SJSA1 (cell line): ENCODE results near the gene SPHK1. TPM values are rescaled to one million over a fixed set of nuclear protein-coding genes. Genes with fewer than 3 reads are reported as not detected.

Source experiments
- DNase-seq, 2 experiments: peaks; one replicate each; pipeline ENCODE4 v3.0.0-alpha.2; 2015 to 2020; ENCODE audit warnings: low spot score in 2 of 2, low read depth in 1 of 2
- H3K27ac ChIP-seq: fragments of 250-450 bp; sonication (Bioruptor Pico); 2 replicates; pipeline ENCODE4 v1.5.1; 2020; ENCODE audit warnings: mild to moderate bottlenecking, moderate library complexity
- H3K27me3 ChIP-seq: fragments of 250-450 bp; sonication (Bioruptor Pico); replicated peaks from 2 replicates; pipeline ENCODE4 v1.5.1; 2020; ENCODE audit warnings: mild to moderate bottlenecking, moderate library complexity
- H3K36me3 ChIP-seq: fragments of 250-450 bp; sonication (Bioruptor Pico); 2 replicates; pipeline ENCODE4 v1.5.1; 2020; ENCODE audit warnings: mild to moderate bottlenecking
- H3K4me1 ChIP-seq: fragments of 250-450 bp; sonication (Bioruptor Pico); replicated peaks from 2 replicates; pipeline ENCODE4 v1.6.1; 2021; ENCODE audit warnings: mild to moderate bottlenecking
- H3K4me3 ChIP-seq: fragments of 250-450 bp; sonication (Bioruptor Pico); 2 replicates; pipeline ENCODE4 v1.5.1; 2020; ENCODE audit warnings: mild to moderate bottlenecking
- H3K9me3 ChIP-seq: fragments of 250-450 bp; sonication (Bioruptor Pico); replicated peaks from 2 replicates; pipeline ENCODE4 v1.5.1; 2020; ENCODE audit warnings: mild to moderate bottlenecking
- total RNA-seq: library from RNA; depleted of rRNA; stranded (reverse); fragments of >200 nt; shearing (Covaris generic); gene quantifications from 2 replicates; pipeline ENCODE4 v1.2.3, GENCODE V29; 2014

The SPHK1 gene
- total RNA-seq, 1 experiment from 2014 or later, result 135 TPM

DNA sequence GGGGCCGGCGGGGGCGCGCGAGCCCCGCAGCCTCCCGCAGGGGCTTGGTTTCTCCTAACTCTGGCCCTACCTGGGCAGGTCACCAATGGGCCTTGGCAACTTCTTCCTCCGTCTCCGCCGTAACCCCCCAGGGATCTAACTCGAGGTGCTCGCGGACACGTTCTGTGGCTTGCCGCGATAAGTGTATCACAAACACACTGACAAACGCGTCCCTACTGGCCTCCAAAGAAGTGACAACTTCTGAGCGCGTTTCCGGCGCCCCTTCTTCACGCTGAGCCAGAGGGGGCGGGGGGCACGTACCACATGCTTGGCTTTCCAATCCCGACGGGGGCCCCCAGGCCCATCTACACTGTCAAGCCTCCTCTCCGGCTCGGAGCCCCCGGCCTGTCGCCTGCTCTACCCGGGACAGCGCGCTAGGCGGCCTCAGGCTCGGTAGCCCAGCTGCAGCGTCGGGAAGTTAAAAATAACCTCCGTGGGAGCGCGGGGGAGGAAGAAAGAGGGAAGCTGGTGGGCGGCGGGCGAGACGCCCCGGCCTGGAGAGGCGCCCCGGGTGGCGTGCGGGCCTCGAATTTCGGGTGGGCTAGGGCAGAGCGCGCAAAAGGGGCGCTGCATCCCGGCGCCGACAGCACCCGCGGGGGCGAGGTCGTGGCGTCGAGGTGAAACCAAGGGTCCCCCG, 725 bp upstream of the SPHK1 start:
- H3K27me3 ChIP-seq, result no peaks in the 10 kb centered on the region
- peaks cover 3% of the 10 kb centered on the region; the same call in 1 of the 2 replicates for H3K9me3 ChIP-seq
- H3K4me3 ChIP-seq, result peak overlapping the region; percentile 90
- H3K27ac ChIP-seq, result peak overlapping the region; percentile 93
- peaks cover 55% of the 10 kb centered on the region for H3K36me3 ChIP-seq
- peak; percentile 79 to 86 for DNase-seq
- peaks cover 71% of the 10 kb centered on the region for H3K4me1 ChIP-seq

DNA sequence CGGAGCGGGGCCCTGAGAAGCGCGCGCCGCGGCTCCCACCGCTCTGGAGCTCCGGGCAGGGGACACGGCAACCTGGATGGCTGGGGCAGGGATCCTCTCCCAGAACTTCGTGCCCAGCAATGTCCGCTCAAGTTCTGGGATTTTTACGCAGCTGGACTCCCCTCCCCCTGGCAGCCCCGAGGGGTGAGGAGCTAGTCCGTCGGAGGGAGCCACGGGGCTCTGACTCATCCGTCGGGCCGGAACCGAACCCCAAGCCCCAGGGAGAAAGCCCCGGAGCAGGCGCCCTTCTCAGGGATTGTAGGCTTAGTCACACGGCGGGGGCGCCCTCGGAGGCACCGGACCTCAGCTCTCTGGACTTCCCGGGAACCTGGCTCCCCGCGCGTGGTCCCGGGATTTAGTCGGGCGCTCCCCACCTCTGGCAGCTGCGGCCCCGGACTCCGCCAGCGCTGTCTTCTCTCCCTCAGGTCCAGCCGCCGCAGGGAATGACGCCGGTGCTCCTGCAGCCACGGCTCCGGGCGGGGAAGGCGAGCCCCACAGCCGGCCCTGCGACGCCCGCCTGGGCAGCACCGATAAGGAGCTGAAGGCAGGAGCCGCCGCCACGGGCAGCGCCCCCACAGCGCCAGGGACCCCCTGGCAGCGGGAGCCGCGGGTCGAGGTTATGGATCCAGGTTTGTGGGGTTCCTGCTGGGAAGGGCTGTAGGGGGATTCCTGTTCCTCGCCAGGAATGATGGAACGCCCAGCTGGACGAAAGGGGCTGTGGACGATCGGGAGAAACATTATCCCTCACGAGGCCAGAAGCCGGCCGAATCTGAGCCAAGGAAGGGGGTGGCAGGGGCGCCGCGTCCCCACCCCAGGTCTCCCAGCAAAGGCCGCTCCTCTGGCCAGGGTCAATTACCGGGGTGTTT, 830 bp downstream of the SPHK1 start:
- H3K27ac ChIP-seq, result peak overlapping the region; percentile 93
- peaks cover 79% of the 10 kb centered on the region for H3K4me1 ChIP-seq
- peak; percentile 90 to 91 for DNase-seq
- peak overlapping the region; percentile 90 for H3K4me3 ChIP-seq
- H3K36me3 ChIP-seq, result peaks cover 64% of the 10 kb centered on the region
- H3K27me3 ChIP-seq, result no peaks in the 10 kb centered on the region
- H3K9me3 ChIP-seq, result peaks cover 3% of the 10 kb centered on the region; the same call in 1 of the 2 replicates

DNA sequence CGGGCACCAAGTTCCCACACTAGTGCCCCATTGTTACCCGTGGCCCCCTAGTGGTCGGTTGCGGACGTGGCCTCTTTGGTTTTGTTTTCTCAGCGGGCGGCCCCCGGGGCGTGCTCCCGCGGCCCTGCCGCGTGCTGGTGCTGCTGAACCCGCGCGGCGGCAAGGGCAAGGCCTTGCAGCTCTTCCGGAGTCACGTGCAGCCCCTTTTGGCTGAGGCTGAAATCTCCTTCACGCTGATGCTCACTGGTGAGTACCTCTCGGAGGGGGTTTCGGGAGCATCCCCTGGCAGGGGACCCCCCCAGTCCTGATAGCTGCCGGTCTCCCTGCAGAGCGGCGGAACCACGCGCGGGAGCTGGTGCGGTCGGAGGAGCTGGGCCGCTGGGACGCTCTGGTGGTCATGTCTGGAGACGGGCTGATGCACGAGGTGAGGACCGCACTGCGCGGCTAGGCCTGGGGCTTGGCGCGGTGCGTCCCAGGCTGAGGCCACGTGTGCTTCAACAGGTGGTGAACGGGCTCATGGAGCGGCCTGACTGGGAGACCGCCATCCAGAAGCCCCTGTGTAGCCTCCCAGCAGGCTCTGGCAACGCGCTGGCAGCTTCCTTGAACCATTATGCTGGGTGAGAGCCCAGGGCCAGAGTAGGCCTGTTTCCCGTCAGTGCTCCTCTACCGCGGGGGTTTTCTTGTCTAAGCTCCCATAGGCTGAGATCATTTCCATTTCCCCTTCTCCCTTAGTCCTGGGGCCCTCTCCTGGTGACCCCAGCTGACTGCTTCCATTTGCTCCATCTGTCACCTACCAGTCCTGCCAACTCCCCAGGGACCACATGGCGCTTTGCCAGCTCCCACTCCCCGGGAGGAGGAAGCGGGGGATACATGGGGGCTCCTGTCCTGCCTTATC, 1.7 kb downstream of the SPHK1 start:
- peak; percentile 91 to 95 for DNase-seq
- Histone ChIP-seq H3K27me3 (no peaks in the 10 kb centered on the region), H3K4me1 (peaks cover 87% of the 10 kb centered on the region), H3K4me3 (peak overlapping the region; percentile 90), H3K9me3 (peaks cover 3% of the 10 kb centered on the region; the same call in 1 of the 2 replicates), H3K27ac (peak overlapping the region; percentile 93), H3K36me3 (peaks cover 73% of the 10 kb centered on the region)

DNA sequence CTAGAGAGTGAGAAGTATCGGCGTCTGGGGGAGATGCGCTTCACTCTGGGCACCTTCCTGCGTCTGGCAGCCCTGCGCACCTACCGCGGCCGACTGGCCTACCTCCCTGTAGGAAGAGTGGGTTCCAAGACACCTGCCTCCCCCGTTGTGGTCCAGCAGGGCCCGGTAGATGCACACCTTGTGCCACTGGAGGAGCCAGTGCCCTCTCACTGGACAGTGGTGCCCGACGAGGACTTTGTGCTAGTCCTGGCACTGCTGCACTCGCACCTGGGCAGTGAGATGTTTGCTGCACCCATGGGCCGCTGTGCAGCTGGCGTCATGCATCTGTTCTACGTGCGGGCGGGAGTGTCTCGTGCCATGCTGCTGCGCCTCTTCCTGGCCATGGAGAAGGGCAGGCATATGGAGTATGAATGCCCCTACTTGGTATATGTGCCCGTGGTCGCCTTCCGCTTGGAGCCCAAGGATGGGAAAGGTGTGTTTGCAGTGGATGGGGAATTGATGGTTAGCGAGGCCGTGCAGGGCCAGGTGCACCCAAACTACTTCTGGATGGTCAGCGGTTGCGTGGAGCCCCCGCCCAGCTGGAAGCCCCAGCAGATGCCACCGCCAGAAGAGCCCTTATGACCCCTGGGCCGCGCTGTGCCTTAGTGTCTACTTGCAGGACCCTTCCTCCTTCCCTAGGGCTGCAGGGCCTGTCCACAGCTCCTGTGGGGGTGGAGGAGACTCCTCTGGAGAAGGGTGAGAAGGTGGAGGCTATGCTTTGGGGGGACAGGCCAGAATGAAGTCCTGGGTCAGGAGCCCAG, 2.8 kb downstream of the SPHK1 start:
- H3K9me3 ChIP-seq, result peaks cover 3% of the 10 kb centered on the region; the same call in 1 of the 2 replicates
- peak overlapping the region; percentile 90; the same call in 1 of the 2 replicates for H3K4me3 ChIP-seq

DNA sequence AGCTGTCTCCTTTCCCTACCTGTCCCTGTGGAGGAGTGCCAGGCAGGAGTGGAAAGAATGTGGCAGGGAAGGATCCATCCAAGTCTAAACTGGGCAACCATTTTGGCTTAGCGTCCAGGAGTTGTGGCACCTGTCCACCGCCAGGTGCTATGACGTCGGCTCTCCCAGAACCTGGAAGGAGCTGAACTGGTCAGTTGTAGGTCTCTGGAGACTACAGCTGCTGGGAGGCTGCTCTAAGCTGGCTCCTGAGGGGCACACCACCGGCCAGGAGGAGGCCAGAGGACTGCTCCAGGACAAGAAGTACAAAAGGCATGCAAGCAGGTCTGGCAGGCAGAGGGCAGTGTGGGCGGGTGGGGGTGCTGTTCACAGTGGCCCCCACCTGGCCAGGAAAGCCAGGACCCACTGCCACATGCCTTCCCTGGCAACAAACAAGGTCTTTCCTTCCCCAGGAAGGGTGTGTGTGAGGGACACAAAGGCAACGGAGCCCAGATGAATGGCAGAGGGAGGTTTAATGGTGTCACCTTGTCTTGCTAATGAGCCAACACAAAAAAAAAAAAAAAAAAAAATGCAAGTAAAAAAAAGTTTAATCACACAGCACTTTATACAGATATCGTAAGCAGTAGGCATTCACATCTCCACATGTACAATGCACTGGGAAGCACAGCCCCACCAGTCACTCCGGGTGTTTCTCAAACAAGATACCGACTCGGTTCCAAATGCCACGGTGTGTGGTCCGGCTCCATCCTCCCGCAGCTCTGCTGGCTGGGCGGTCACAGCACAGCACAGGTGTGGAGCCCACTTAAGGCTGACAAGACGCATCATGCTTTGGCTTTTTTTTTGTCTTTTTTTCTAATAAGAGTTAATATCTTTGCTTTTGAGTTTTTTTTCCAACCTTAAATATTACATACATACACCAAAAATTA, 4.8 kb downstream of the SPHK1 start:
- H3K27me3 ChIP-seq, result no peaks in the 10 kb centered on the region
- no peak overlapping the region for H3K4me3 ChIP-seq
- H3K27ac ChIP-seq, result no peak overlapping the region
- H3K36me3 ChIP-seq, result peaks cover 87% of the 10 kb centered on the region
- peaks cover 66% of the 10 kb centered on the region for H3K4me1 ChIP-seq
- DNase-seq, result peak in 1 of 2 experiments; percentile 46
- peaks cover 3% of the 10 kb centered on the region; the same call in 1 of the 2 replicates for H3K9me3 ChIP-seq

More for the DNA sequence above, 2.8 kb downstream of the SPHK1 start:
- peaks cover 82% of the 10 kb centered on the region for H3K4me1 ChIP-seq
- DNase-seq, result no peak
- peaks cover 80% of the 10 kb centered on the region for H3K36me3 ChIP-seq
- no peak overlapping the region for H3K27ac ChIP-seq
- no peaks in the 10 kb centered on the region for H3K27me3 ChIP-seq

DNA sequence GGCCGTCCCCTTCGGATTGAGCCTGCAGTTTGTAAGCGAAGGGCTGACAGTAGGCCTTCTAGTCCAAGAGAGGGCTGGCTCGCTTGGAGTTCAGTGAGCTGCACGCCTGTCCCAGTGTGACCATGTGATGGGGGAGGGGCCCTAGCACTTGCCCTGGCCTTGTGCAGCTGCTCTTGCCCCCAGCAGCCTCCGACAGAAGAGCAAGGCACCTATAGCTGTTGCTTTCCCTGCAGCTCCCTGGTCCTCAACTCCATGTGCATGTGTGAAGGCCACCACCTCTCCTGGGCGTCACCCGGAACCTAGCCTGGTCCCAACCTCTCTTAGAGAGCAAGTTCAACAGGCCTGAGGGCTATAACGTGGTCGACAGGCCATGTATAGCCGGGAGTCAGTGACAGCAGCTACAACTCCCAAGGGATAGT, 5.6 kb downstream of the SPHK1 start:
- H3K27me3 ChIP-seq, result no peaks in the 10 kb centered on the region
- H3K9me3 ChIP-seq, result no peaks in the 10 kb centered on the region
- H3K36me3 ChIP-seq, result peaks cover 85% of the 10 kb centered on the region
- DNase-seq, result no peak
- H3K27ac ChIP-seq, result no peak overlapping the region
- no peak overlapping the region for H3K4me3 ChIP-seq
- peaks cover 58% of the 10 kb centered on the region for H3K4me1 ChIP-seq

DNA sequence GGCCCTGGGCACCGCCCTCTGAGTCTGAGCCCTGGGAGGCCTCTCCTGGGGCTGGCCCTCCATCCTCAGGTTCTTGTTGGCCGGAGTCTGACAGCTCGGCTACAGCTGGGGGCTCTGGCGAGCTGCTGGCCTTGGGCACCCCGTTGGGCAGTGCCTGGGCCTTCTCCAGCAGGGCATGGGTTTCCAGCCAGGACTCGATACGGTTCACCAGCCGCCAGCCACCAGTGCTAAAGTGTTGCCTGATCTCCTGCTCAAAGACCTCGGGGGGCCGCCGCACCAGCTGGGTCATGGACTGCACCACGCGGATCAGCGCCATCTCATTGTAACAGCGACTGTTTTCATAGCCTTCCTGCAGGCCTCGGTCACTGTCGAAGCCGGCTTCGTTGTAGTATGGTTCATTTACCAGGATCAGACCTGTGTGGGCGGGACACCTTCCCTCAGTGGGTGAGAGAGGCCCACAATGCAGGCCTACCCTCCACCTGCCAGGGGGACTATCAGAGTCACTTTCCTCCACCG, 6.8 kb downstream of the SPHK1 start:
- no peak for DNase-seq
- no peaks in the 10 kb centered on the region for H3K27me3 ChIP-seq
- peaks cover 46% of the 10 kb centered on the region for H3K4me1 ChIP-seq
- H3K4me3 ChIP-seq, result no peak overlapping the region
- peaks cover 85% of the 10 kb centered on the region for H3K36me3 ChIP-seq
- no peak overlapping the region for H3K27ac ChIP-seq
- no peaks in the 10 kb centered on the region for H3K9me3 ChIP-seq

DNA sequence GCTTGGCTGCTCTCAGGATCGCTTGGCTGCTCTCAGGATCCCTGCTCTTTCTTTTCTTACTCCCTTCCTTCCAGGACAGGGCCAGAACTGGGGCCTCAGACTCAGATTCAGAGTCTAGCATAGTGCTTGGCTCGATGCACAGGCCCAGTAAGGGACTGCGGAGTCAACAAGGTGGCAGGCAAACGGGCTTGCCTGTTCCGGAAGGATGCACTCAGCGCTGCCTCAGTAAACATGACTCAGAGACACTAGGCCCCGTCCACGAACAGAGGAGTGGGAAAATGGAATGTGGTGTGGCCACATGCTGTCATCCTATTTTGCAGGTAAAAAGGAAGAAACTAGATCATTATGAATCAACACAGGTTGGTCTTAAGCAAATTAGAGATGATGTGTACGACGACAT, 9.8 kb downstream of the SPHK1 start:
- no peak overlapping the region for H3K27ac ChIP-seq
- peaks cover 22% of the 10 kb centered on the region for H3K4me1 ChIP-seq
- H3K4me3 ChIP-seq, result no peak overlapping the region
- no peak for DNase-seq
- no peaks in the 10 kb centered on the region for H3K27me3 ChIP-seq
- peaks cover 86% of the 10 kb centered on the region for H3K36me3 ChIP-seq
- no peaks in the 10 kb centered on the region for H3K9me3 ChIP-seq

DNA sequence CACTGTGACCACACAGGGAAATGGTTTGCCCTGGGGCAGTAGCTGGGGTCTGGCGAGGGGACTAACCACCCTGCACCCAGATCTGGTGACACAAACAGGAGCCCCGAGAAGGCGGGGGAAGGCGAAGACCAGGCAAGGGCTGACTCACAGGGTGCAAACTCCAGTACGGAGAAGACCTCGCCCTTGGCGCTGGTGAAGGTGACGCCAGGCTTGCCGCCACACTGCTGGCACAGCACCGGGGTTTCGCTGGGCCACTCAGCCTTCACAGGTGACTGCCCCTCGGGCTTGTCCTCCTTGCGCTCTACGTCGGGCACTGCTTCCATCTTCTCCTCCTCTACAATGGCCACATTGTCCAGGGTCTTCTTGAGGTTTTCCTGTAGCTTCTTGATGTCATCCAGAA, 11.6 kb downstream of the SPHK1 start:
- H3K36me3 ChIP-seq, result peaks cover 91% of the 10 kb centered on the region

DNA sequence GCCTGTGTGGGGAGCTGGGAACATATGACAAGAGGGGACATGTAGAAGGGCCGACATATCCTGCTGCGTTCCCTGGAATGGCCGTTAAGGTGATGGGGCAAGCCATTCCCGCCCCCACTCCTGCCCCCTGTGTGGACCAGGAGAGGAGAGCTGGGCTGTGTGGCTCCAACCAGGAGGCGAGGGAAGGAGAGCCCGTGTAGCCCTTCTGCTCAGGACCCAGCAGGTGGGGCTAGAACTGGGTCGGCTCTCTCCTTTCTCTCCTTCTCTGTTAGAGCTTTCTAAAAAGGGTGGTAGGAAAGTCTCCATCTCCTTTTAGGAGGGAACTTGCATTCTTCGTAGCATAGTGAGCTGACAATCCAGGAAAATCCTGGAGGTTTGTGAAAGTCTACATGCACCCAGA, 12.8 kb downstream of the SPHK1 start:
- no peak overlapping the region for H3K4me3 ChIP-seq
- H3K27ac ChIP-seq, result no peak overlapping the region
- H3K36me3 ChIP-seq, result peaks cover 91% of the 10 kb centered on the region
- DNase-seq, result no peak
- H3K4me1 ChIP-seq, result 0 out of 2 replicates have a peak, but pooled peaks cover 3% of the 10 kb centered on the region
- no peaks in the 10 kb centered on the region for H3K27me3 ChIP-seq
- no peaks in the 10 kb centered on the region for H3K9me3 ChIP-seq

More for the DNA sequence above, 11.6 kb downstream of the SPHK1 start:
- Histone ChIP-seq H3K4me3 (no peak overlapping the region), H3K27me3 (no peaks in the 10 kb centered on the region), H3K4me1 (peaks cover 7% of the 10 kb centered on the region; the same call in 1 of the 2 replicates), H3K9me3 (no peaks in the 10 kb centered on the region), H3K27ac (no peak overlapping the region)
- no peak for DNase-seq

DNA sequence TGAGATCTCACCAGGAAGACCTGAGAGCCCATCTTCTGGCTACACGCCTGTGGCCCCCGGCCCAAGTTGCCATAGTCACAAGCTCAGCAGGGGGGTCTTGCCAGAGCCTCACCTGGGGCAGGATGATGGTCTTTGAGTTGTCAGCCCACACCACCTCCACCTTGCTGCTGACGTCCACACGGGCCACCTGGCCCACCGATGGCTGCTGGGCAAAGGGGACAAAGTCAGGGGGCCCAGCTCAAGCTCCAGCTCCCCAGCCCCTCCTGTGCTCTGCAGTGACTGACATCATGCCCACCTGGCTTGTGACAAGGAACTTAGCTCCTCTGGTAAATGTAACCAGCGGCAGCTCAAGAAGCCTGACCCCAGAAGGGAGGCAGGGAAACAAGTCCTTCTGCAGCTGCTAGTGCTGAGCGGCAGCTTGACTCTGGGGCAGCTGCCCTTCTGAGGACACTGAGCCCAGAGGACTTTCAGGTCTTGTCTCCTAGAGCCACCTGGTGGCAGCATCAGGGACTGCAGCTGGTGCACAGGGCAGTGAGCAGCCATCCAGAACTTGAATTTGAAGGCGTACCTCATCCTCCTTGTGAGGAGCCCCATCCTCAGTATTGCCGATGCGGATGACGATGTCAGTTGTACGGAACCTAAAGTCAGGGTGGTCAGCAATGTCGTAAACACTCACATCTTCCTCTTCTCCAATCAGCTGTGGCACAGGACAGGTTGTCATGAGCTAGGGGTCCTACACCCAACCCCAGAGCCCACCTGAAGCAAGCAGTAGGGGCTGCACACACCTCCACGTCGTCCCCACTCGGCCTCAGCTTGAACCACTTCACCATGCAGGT, 13.5 kb downstream of the SPHK1 start:
- H3K27ac ChIP-seq, result no peak overlapping the region
- 0 out of 2 replicates have a peak, but pooled peaks cover 3% of the 10 kb centered on the region for H3K4me1 ChIP-seq
- peak; percentile 76 to 95 for DNase-seq
- no peaks in the 10 kb centered on the region for H3K9me3 ChIP-seq
- no peaks in the 10 kb centered on the region for H3K27me3 ChIP-seq
- peaks cover 95% of the 10 kb centered on the region for H3K36me3 ChIP-seq
- no peak overlapping the region for H3K4me3 ChIP-seq
